H1 (cell line): ENCODE results near the gene FBXO44. TPM values are rescaled to one million over a fixed set of nuclear protein-coding genes. Genes with fewer than 3 reads are reported as not detected.

Experiments used
- CTCF ChIA-PET: fragments of 300-600 bp; sonication (Branson Sonifier 250); formaldehyde crosslinking; loops from one replicate; lab custom pipeline; 2021; ENCODE audit not compliant: partially characterized antibody; lab: Charles Lee
- POLR2A ChIA-PET: fragments of 300-600 bp; sonication (Branson Sonifier 250); formaldehyde crosslinking; loops from one replicate; lab custom pipeline; 2021; ENCODE audit warnings: inconsistent platforms; ENCODE audit not compliant: partially characterized antibody; lab: Charles Lee
- DNase-seq, 2 experiments: peaks; one replicate each; pipeline versions ENCODE4 v3.0.0 to v3.0.0-alpha.2; 2010 to 2022; ENCODE audit warnings: low spot score in 2 of 2, low read depth in 1 of 2, mixed read lengths in 1 of 2
- FAIRE-seq: peaks from 2 replicates; lab custom pipeline; 2011; peaks lifted over from hg19 to GRCh38; lab: Jason Lieb, UNC
- H2AFZ ChIP-seq: 2 replicates; pipeline ENCODE4 v1.8.1; 2012; ENCODE audit warnings: low read length, inconsistent platforms
- H2AK5ac ChIP-seq: 2 replicates; pipeline ENCODE4 v1.6.1; 2013; ENCODE audit warnings: low read depth, low read length
- H2BK120ac ChIP-seq: replicated peaks from 2 replicates; pipeline ENCODE3; 2013; ENCODE audit warnings: low read depth, low read length, inconsistent platforms
- H2BK12ac ChIP-seq: 2 replicates; pipeline ENCODE4 v1.6.1; 2013; ENCODE audit warnings: low read depth, low read length
- H2BK15ac ChIP-seq: 2 replicates; pipeline ENCODE4 v1.6.1; 2013; ENCODE audit warnings: low read length
- H2BK20ac ChIP-seq: 2 replicates; pipeline ENCODE4 v1.6.1; 2013; ENCODE audit warnings: low read length
- H2BK5ac ChIP-seq: 2 replicates; pipeline ENCODE4 v1.6.1; 2013; ENCODE audit warnings: low read depth, low read length
- H3K14ac ChIP-seq: 2 replicates; pipeline ENCODE4 v1.6.1; 2013; ENCODE audit warnings: inconsistent platforms; ENCODE audit not compliant: insufficient read length
- H3K18ac ChIP-seq: 2 replicates; pipeline ENCODE4 v1.6.1; 2013; ENCODE audit warnings: low read length; ENCODE audit errors: extremely low read depth
- H3K23ac ChIP-seq: 2 replicates; pipeline ENCODE4 v1.6.1; 2013; ENCODE audit warnings: inconsistent platforms; ENCODE audit not compliant: insufficient read length
- H3K23me2 ChIP-seq: 2 replicates; pipeline ENCODE4 v1.6.1; 2013; ENCODE audit warnings: low read depth, low read length
- H3K27ac ChIP-seq: 2 replicates; pipeline ENCODE4 v1.6.1; 2011; ENCODE audit warnings: low read depth, low read length, inconsistent platforms
- H3K27me3 ChIP-seq, 4 experiments: replicated peaks in 1 of 4; 1 replicate in 1 of 4; 2 replicates in 3 of 4; pipeline versions ENCODE4 v1.6.1 to v1.8.1; 2011 to 2013; ENCODE audit warnings: low read length in 3 of 4, mild to moderate bottlenecking in 3 of 4, inconsistent platforms in 2 of 4, mixed read lengths in 2 of 4, moderate library complexity in 1 of 4; ENCODE audit not compliant: control insufficient read depth in 3 of 4, insufficient read depth in 3 of 4; ENCODE audit errors: extremely low read depth in 1 of 4
- H3K36me3 ChIP-seq, 4 experiments: 2 replicates each; pipeline versions ENCODE4 v1.6.1 to v1.8.1; 2011 to 2013; ENCODE audit warnings: mild to moderate bottlenecking in 4 of 4, low read length in 3 of 4, moderate library complexity in 2 of 4, control low read depth in 1 of 4, inconsistent platforms in 1 of 4; ENCODE audit not compliant: insufficient read depth in 4 of 4, control insufficient read depth in 2 of 4
- H3K4ac ChIP-seq: replicated peaks from 2 replicates; pipeline ENCODE3; 2013; ENCODE audit warnings: low read length, low read depth, mixed read lengths, inconsistent platforms; ENCODE audit not compliant: insufficient read length
- H3K4me1 ChIP-seq, 4 experiments: replicated peaks in 1 of 4; 1 replicate in 1 of 4; 2 replicates in 3 of 4; pipeline versions ENCODE4 v1.6.1 to v1.8.1; 2011 to 2013; ENCODE audit warnings: low read length in 3 of 4, inconsistent platforms in 2 of 4, mixed read lengths in 1 of 4; ENCODE audit not compliant: insufficient read depth in 4 of 4, control insufficient read depth in 3 of 4
- H3K4me2 ChIP-seq, 2 experiments: 2 replicates each; pipeline versions ENCODE4 v1.6.1 to v1.8.1; 2011 to 2013; ENCODE audit warnings: low read depth in 2 of 2, low read length in 2 of 2, control low read depth in 1 of 2, inconsistent platforms in 1 of 2, mild to moderate bottlenecking in 1 of 2; ENCODE audit not compliant: insufficient read depth in 1 of 2
- H3K4me3 ChIP-seq, 4 experiments: fragments of 200-600, 300-600 bp in 1 of 4; sonication (generic), shearing (Covaris generic), sonication (Bioruptor Twin) in 1 of 4; 2 replicates each; pipeline versions ENCODE4 v1.5.1 to v1.8.1; 2011 to 2016; ENCODE audit warnings: low read length in 4 of 4, low read depth in 3 of 4, control low read depth in 2 of 4, inconsistent platforms in 2 of 4, mild to moderate bottlenecking in 2 of 4, mixed read lengths in 1 of 4, moderate library complexity in 1 of 4; ENCODE audit not compliant: insufficient read depth in 2 of 4; ENCODE audit errors: extremely low read depth in 1 of 4
- H3K56ac ChIP-seq: replicated peaks from 2 replicates; pipeline ENCODE3; 2013; ENCODE audit warnings: low read depth, mild to moderate bottlenecking, mixed read lengths, low read length, inconsistent platforms; ENCODE audit not compliant: insufficient read length
- H3K79me1 ChIP-seq: 2 replicates; pipeline ENCODE4 v1.6.1; 2013; ENCODE audit warnings: low read depth, low read length, control low read depth
- H3K79me2 ChIP-seq, 2 experiments: 2 replicates each; pipeline versions ENCODE4 v1.6.1 to v1.8.1; 2012 to 2013; ENCODE audit warnings: low read length in 2 of 2, mild to moderate bottlenecking in 2 of 2, inconsistent platforms in 1 of 2; ENCODE audit not compliant: insufficient read depth in 2 of 2, control insufficient read depth in 1 of 2
- H3K9ac ChIP-seq, 4 experiments: replicated peaks in 1 of 4; 1 replicate in 1 of 4; 2 replicates in 3 of 4; pipeline versions ENCODE4 v1.6.1 to v1.8.1; 2011 to 2013; ENCODE audit warnings: low read depth in 3 of 4, low read length in 3 of 4, control low read depth in 2 of 4, mild to moderate bottlenecking in 2 of 4, moderate library complexity in 2 of 4, inconsistent platforms in 1 of 4; ENCODE audit errors: extremely low read depth in 1 of 4
- H3K9me3 ChIP-seq, 2 experiments: 2 replicates each; pipeline versions ENCODE4 v1.6.1 to v1.8.1; 2012 to 2013; ENCODE audit warnings: mild to moderate bottlenecking in 2 of 2, moderate library complexity in 2 of 2, control low read depth in 1 of 2, inconsistent platforms in 1 of 2, low read depth in 1 of 2, low read length in 1 of 2, mixed read lengths in 1 of 2; ENCODE audit not compliant: insufficient read depth in 2 of 2
- H4K20me1 ChIP-seq, 2 experiments: replicated peaks in 1 of 2; 2 replicates each; pipeline versions ENCODE3 to v1.8.1; 2011 to 2013; ENCODE audit warnings: inconsistent platforms in 2 of 2, low read length in 2 of 2, mild to moderate bottlenecking in 1 of 2; ENCODE audit not compliant: insufficient read depth in 2 of 2, control insufficient read depth in 1 of 2
- H4K5ac ChIP-seq: 2 replicates; pipeline ENCODE4 v1.6.1; 2013; ENCODE audit warnings: low read length, low read depth, mixed read lengths, inconsistent platforms; ENCODE audit not compliant: insufficient read length
- H4K8ac ChIP-seq: 2 replicates; pipeline ENCODE4 v1.8.0; 2013; ENCODE audit warnings: mild to moderate bottlenecking, moderate library complexity, low read length, inconsistent platforms; ENCODE audit not compliant: insufficient read depth; ENCODE audit errors: extremely low read depth
- H4K91ac ChIP-seq: replicated peaks from 2 replicates; pipeline ENCODE3; 2013; ENCODE audit warnings: low read length, mixed read lengths, inconsistent platforms; ENCODE audit not compliant: insufficient read length
- BACH1 ChIP-seq: IDR thresholded peaks from 2 replicates; pipeline ENCODE4 v1.6.1; 2012; ENCODE audit warnings: low read length, improper control_type of control experiment
- BCL11A ChIP-seq, 2 experiments: IDR thresholded peaks; one replicate each; pipeline ENCODE4 v1.6.1; 2011; ENCODE audit warnings: low read depth in 2 of 2, low read length in 2 of 2, mild to moderate bottlenecking in 2 of 2
- CBX5 ChIP-seq: fragments of 300-800, 300-1000 bp; sonication (generic); IDR thresholded peaks from 2 replicates; pipeline ENCODE4 v1.7.1; 2016; ENCODE audit warnings: antibody characterized with exemption, low read length, low read depth
- CREB1 ChIP-seq: IDR thresholded peaks from 2 replicates; pipeline ENCODE4 v1.6.1; 2012; ENCODE audit warnings: inconsistent platforms
- JUND ChIP-seq: IDR thresholded peaks from 2 replicates; pipeline ENCODE4 v1.6.1; 2011; ENCODE audit warnings: mild to moderate bottlenecking, improper control_type of control experiment, low read length
- KDM5A ChIP-seq: fragments of 200-600 bp; IDR thresholded peaks from 2 replicates; pipeline ENCODE4 v1.7.1; 2012; ENCODE audit warnings: mild to moderate bottlenecking, low read length, inconsistent platforms, mixed read lengths
- MAFK ChIP-seq: IDR thresholded peaks from 2 replicates; pipeline ENCODE4 v1.6.1; 2012; ENCODE audit warnings: low read depth, mild to moderate bottlenecking, improper control_type of control experiment, low read length
- POLR2A ChIP-seq, 2 experiments: IDR thresholded peaks; 1 replicate in 1 of 2; 2 replicates in 1 of 2; pipeline ENCODE4 v1.6.1; 2011; ENCODE audit warnings: low read depth in 2 of 2, low read length in 2 of 2, mild to moderate bottlenecking in 2 of 2; ENCODE audit errors: control extremely low read depth in 1 of 2
- RAD21 ChIP-seq, 2 experiments: IDR thresholded peaks in 1 of 2; conservative IDR thresholded peaks in 1 of 2; 2 replicates each; pipeline ENCODE4 v1.6.1; 2011; ENCODE audit warnings: low read depth in 2 of 2, low read length in 2 of 2, improper control_type of control experiment in 1 of 2, inconsistent platforms in 1 of 2, mild to moderate bottlenecking in 1 of 2, moderate library complexity in 1 of 2
- SP1 ChIP-seq: IDR thresholded peaks from 2 replicates; pipeline ENCODE4 v1.6.1; 2011; ENCODE audit warnings: low read depth, low read length
- WGBS, 2 experiments: shearing (Covaris generic) in 1 of 2; methylation state at CpG; one replicate each; pipeline versions ENCODE4 v1.1.6 to v1.1.7; 2013 to 2015; ENCODE audit warnings: low lambda C conversion rate in 2 of 2, mixed read lengths in 2 of 2, inconsistent platforms in 1 of 2, low coverage in 1 of 2, missing lambda C conversion rate in 1 of 2; ENCODE audit not compliant: insufficient replicate concordance in 2 of 2, insufficient coverage in 1 of 2, insufficient read length in 1 of 2; ENCODE audit errors: extremely low coverage in 1 of 2, missing lambda C conversion rate in 1 of 2; 5-methylcytosine and 5-hydroxymethylcytosine counted together
- polyA plus RNA-seq, 7 experiments: library from polyadenylated mRNA; depleted of rRNA in 3 of 7; stranded (reverse) in 5 of 7; unstranded in 2 of 7; fragments of >200 nt in 5 of 7; fragments of 200-250 nt in 2 of 7; gene quantifications; 1 replicate in 5 of 7; 2 replicates in 1 of 7; 4 replicates in 1 of 7; pipeline versions ENCODE4 v1.2.1 to v1.2.3, GENCODE V29; 2011 to 2013; ENCODE audit warnings: missing spikeins in 2 of 7, mixed read lengths in 2 of 7
- total RNA-seq: library from RNA; stranded (reverse); fragmentation: NEBNext Ultra II Directional; extraction: Animal tissue kit (Norgen Biotek cat#: 25700); gene quantifications from 2 replicates; pipeline ENCODE4 v1.2.1, GENCODE V29; 2021
- TF ChIP-seq, protein P1 (sequence below): IDR thresholded peaks from 2 replicates; pipeline ENCODE4 v1.6.1; 2011; ENCODE audit warnings: low read depth, mild to moderate bottlenecking, low read length; ENCODE audit not compliant: insufficient read depth

FBXO44 gene
- total and polyA plus RNA-seq, 2 of the 8 experiments (the other 6 are each of a cell fraction or from before 2014, with no cell fraction given) = 27.0 to 27.2 TPM

DNA sequence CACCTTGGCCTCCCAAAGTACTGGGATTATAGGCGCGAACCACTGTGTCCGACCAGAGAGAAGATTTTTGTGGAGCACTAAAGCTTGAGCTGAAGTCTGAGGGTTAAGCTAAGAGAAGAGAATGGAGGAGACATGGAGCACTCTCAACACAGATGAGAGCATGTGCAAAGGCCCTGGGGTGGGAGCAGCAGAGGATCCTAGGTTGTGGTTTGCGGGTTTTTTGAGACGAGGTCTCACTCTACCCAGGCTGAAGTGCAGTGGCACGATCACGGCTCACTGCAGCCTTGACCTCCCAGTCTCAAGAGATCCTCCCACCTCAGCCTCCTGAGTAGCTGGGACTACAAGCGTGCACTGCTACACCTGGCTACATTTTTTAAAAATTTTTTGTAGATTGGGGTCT, 31.0 kb upstream of the FBXO44 start:
- no peak overlapping the region for H2AFZ ChIP-seq
- no peak for DNase-seq
- H3K27ac ChIP-seq = no peak overlapping the region
- H3K4me2 ChIP-seq = no peak overlapping the region
- no peaks in the 10 kb centered on the region for H3K79me2 ChIP-seq
- no peak overlapping the region for H2BK5ac ChIP-seq
- H2BK20ac ChIP-seq = no peak overlapping the region
- no peak overlapping the region for H2BK15ac ChIP-seq
- H3K79me1 ChIP-seq = no peaks in the 10 kb centered on the region
- H3K56ac ChIP-seq = no peak overlapping the region
- H2AK5ac ChIP-seq = no peak overlapping the region
- H3K18ac ChIP-seq = no peak overlapping the region
- no peak overlapping the region for H3K23ac ChIP-seq
- ChIA-PET CTCF (interaction anchor here (0.6 to 1.9 kb wide), 5 partner anchors 11 to 129 kb away, joined by 3 to 7 read pairs (median 4); no protein-coding TSS in a partner anchor), POLR2A (no interaction called here)
- no peaks in the 10 kb centered on the region for H3K9me3 ChIP-seq
- H3K4me3 ChIP-seq = no peak overlapping the region
- no peak overlapping the region for H4K8ac ChIP-seq
- TF ChIP-seq JUND (no peak), CBX5 (no peak), CREB1 (no peak), SP1 (no peak), MAFK (no peak), BCL11A (IDR thresholded peaks at IDR 0.05; ENCODE audit: low read depth in 2 of 2, low read length in 2 of 2) (no peak), RAD21 (IDR thresholded peaks at IDR 0.05 in 1 of 2, conservative IDR thresholded peaks at IDR 0.05 in 1 of 2; ENCODE audit: low read depth in 2 of 2, low read length in 2 of 2) (no peak), POLR2A (IDR thresholded peaks at IDR 0.05; ENCODE audit: control extremely low read depth in 1 of 2, low read depth in 2 of 2, low read length in 2 of 2) (no peak), BACH1 (no peak), KDM5A (no peak)
- TF ChIP-seq, protein P1, sequence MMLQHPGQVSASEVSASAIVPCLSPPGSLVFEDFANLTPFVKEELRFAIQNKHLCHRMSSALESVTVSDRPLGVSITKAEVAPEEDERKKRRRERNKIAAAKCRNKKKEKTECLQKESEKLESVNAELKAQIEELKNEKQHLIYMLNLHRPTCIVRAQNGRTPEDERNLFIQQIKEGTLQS = no peak
- H3K14ac ChIP-seq = no peak overlapping the region
- no peaks in the 10 kb centered on the region for H3K4me1 ChIP-seq
- no peaks in the 10 kb centered on the region for H4K20me1 ChIP-seq
- 85% methylated on average over 8 of the region's 8 CpGs; no CpG with 5 or more reads in 1 of the 2 experiments for WGBS, 2 experiments
- no peak overlapping the region for H4K91ac ChIP-seq
- no peaks in the 10 kb centered on the region for H3K23me2 ChIP-seq
- H4K5ac ChIP-seq = no peak overlapping the region
- H2BK12ac ChIP-seq = no peak overlapping the region
- no peak overlapping the region for H2BK120ac ChIP-seq
- H3K36me3 ChIP-seq = no peaks in the 10 kb centered on the region; a peak in 1 of 8 replicates
- H3K9ac ChIP-seq = no peak overlapping the region
- H3K4ac ChIP-seq = no peak overlapping the region
- no peak for FAIRE-seq
- peaks cover 0 to 2% (median 0%) of the 10 kb centered on the region in 4 experiments; a peak in 1 of 7 replicates for H3K27me3 ChIP-seq
